Kasumi-1 (cell line): ENCODE measurements around the gene NHERF2.

Experiments
- DNase-seq, 2 experiments: peaks; one replicate each; lab custom pipeline; 2025; lab: John Stamatoyannopoulos, UW

The NHERF2 gene

DNA sequence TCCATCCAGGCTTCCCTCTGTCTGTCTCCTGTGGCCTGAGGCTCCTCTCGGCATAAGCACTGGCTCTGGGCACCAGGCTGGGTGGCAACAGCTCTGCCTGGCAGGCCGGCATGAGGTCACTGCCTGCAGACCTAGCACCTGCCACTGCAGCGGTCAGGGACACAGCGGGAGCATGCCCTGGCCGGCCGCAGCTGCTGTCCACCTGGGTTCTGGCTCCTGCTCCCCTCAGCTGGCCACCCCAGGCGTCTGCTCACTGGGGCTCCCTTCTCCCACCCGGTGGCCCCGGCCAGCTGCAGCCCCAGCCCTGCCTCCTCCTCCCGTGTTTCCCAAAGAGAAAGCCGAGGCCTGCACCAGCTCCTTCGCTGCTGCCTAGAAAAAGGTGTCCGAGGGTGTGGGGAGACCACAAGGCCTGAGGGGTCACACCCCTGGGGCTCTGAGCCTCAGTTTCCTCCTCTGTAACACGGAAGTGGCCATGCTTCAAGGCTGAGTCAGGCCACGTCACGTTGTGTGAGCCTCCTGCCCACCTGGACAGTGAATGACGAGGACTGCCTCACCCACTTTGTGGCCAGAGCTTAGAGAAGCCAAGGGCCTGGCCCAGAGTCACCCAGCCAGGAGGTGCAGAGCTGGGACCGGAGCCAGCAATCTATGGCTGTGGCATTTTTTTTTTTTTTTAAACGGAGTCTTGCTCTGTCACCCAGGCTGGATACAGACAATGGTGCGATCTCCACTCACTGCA, 14.3 kb downstream of the NHERF2 start:
- no peak for DNase-seq

DNA sequence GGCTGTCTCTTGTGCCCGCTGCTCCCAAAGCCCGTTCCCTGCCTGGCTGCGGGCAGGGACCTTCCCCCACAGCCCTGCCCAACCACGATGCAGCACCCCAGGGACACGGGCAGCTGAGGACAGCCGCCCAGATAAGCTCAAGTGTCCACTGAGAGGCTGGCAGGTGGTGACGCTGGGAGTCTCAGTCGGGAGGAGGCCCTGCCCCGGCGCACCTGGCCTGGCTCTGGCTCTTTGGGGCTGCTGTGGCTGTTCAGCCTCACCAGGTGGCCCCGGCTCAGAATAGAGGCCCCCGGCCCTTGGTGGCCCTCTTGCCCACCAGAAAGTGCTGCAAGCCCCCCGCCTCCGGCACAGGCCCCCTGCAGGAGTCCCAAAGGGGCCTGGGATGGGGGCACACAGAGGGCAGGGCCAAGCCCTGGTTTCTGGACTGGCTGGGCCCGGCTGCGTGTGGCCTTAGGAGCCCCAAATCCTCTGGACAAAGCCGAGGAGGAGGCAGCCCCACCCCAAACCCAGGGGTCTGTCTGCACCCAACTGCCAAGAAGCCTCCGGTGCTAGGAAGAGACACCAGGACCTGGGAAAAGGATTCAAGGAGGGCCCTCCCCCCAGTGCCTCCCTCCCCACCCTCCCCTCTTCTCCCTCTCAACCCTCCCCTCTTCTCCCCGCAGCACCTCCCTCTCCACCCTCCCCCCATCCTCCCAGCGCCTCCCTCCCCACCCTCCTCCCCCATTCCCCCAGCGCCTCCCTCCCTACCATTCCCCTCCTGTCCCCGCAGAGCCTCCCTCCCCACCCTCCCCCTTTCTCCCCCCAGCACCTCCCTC, 15.7 kb downstream of the NHERF2 start:
- no peak for DNase-seq

GRCh38 chr16:2042986-2043666, 16.4 kb downstream of the NHERF2 start:
- DNase-seq = no peak

GRCh38 chr16:2043667-2044451, 17.2 kb downstream of the NHERF2 start:
- no peak for DNase-seq

GRCh38 chr16:2044541-2044940, 17.8 kb downstream of the NHERF2 start:
- no peak for DNase-seq

GRCh38 chr16:2045965-2046892, 19.5 kb downstream of the NHERF2 start:
- DNase-seq = no peak

- no peak for DNase-seq
Measured at GRCh38 chr16:2046893-2047329, 20.2 kb downstream of the NHERF2 start.

GRCh38 chr16:2047330-2048115, 20.8 kb downstream of the NHERF2 start, which contains the start of the genes NTHL1 and TSC2:
TSS of gene NTHL1 (minus strand) at chr16:2047834. CDS start at chr16:2047823, 11 bp downstream.
TSS of gene TSC2 (plus strand) at chr16:2047985. CDS start at chr16:2048616, 631 bp downstream.
- DNase-seq = peak; percentile 72 to 76

- DNase-seq = no peak
Measured at GRCh38 chr16:2048116-2048543, 21.4 kb downstream of the NHERF2 start.

DNA sequence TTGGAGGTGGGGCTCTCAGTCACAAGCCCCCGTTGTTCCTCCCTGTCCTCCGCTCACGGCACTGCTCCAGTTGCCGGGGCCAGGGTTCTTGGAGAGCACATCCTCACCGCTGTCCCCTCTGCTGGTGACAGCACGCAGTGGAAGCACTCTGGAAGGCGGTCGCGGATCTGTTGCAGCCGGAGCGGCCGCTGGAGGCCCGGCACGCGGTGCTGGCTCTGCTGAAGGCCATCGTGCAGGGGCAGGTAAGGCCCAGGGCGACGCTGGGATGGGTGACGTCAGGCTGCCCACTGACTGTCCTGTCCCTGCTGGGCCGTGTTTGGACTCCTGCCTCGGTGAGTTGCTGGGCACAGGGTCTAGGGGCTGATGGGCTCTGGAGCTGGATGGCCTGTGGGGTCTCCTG, 26.5 kb downstream of the NHERF2 start:
- no peak for DNase-seq

GRCh38 chr16:2053897-2054296, 27.2 kb downstream of the NHERF2 start:
- no peak for DNase-seq

GRCh38 chr16:2054543-2055245, 28.0 kb downstream of the NHERF2 start:
- no peak for DNase-seq

GRCh38 chr16:2056077-2056476, 29.4 kb downstream of the NHERF2 start:
- no peak for DNase-seq

GRCh38 chr16:2056681-2057407, 30.1 kb downstream of the NHERF2 start:
- DNase-seq = no peak

GRCh38 chr16:2057438-2057837, 30.7 kb downstream of the NHERF2 start:
- no peak for DNase-seq

- DNase-seq = no peak
Measured at GRCh38 chr16:2058420-2058819, 31.7 kb downstream of the NHERF2 start.

DNA sequence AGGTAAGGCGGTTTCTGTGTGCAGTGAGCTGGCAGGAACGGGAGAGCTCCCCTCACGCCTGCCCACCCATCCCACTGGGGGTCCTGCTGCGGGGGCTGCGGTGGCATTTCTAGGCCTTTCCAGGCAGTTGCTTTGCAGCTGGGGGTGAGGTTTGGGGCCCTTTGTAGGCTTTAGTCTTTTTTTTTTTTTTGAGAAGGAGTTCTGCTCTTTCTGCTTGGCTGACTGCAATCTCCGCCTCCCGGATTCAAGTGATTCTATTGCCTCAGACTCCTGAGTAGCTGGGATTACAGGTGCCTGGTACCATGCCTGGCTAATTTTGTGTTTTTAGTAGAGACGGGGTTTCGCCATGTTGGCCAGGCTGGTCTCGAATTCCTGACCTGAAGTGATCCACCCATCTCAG, 32.2 kb downstream of the NHERF2 start:
- DNase-seq = no peak

GRCh38 chr16:2060346-2060745, 33.6 kb downstream of the NHERF2 start:
- no peak for DNase-seq
